Kasumi-1 (cell line): ENCODE measurements around the gene DNAJB9.
A peak's percentile ranks its signal among the peaks of the same experiment; 100 is the strongest.

Experiments
- DNase-seq, 2 experiments: peaks; one replicate each; lab custom pipeline; 2025; lab: John Stamatoyannopoulos, UW

The DNAJB9 gene

DNA sequence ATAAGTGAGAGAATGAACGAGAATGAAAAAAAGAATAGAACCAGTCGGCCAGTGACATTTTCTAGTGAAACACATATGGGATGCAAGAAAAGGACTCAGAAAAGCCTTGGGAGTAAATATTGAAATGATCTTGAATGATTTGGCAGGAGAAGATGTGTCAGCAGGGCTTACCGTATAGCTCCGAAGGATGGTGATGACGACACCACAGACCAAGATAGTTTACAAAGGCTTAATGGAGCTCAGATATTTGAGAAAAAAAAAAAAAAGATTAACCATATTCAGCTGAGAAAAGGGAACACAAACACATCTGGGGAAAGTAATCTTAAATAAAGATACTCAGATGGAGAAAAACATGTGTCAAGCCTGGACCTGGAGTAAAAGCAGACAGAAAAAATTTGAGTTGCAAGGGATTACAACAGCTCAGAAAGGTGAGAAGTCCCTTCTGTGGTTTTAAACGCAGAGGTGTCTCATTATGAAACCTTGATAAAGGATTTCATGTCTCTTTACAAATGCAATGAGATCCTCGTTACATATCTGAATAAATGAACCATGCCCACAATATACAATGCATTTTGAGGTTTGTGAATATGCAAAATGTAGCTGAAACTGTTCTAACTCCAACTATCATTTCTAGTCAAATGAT is 36.0 kb downstream of the DNAJB9 start:
- no peak for DNase-seq

GRCh38 chr7:108609643-108610042 is 40.0 kb downstream of the DNAJB9 start:
- no peak for DNase-seq

GRCh38 chr7:108611268-108611667 is 41.6 kb downstream of the DNAJB9 start:
- DNase-seq: no peak

DNA sequence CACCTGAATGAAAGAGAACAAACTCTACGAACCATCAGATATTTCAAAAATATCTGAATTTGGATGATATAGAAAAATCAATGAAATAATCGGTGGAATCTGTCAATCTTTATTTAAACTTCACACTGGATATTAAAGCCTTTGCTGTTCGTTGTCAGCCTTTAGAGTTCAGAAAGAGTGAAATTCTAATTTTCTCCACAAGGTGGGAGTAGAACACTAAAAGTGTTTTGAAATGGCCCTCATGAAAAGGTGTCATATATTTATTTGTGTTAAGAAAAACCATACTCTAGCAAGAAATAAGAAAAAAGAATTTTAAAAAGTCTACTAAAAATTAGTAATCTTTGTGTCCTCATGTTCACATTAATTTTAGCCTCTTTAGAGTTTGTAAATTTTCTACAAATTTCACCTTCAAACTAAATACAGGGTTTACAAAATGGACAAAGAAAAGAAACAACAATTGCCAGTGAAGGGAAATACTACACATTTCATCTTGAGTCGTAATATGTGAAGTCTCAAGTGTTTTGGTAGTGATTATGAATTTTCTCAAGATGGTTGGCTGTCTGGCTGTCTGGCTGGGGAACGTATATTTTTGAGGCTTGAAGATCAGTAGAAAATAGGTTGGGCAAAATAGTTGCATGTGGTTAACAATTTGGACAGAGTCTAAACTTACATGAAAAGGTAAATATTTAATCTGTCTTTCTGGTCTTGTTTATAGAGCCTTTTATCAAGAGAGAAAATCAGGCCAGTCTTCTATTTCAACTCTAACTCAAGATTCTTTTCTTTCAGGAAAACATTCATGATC is 43.7 kb downstream of the DNAJB9 start:
- DNase-seq: peak; percentile 62 to 70

GRCh38 chr7:108613949-108614381 is 44.3 kb downstream of the DNAJB9 start:
- no peak for DNase-seq

GRCh38 chr7:108614896-108615295 is 45.2 kb downstream of the DNAJB9 start:
- DNase-seq: no peak

DNA sequence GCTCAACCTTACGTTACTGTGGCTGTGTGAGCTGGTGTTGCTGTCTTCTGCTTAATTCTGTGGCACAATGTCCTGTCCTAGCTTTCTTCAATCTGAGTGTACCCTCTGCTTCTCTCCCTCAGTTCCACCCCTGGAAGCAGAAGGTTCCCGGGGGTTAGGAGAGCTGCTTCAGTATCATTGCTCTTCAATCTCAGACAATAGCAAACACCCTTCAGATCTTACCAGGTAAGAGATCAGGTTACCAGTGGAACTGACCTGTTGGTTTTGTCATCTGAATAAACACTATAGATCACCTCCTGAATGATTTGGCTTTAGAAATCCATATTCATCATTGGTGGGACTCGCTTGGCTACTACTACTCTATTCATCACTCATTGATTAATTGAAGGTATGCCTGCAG is 48.4 kb downstream of the DNAJB9 start:
- DNase-seq: no peak

DNA sequence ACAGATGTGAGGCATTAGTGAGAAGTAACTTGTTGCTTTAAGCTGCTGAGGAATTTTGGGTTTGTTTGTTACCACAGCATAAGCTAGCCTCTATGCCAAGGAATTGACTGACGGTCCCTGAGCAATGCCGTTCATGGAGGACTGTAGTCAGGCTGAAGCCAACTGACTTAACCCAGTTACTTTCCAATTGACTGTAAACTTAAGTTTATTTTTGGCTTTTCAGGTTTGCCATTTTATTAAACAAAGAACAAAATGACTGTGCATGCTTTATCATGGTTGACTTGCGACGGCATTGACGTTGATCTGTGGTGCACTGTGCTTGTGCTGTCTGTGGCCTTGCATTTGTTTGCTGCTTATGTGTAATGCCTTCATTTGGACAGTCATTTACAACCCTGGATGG is 53.5 kb downstream of the DNAJB9 start:
- no peak for DNase-seq
